ENCODE measurements around the gene ACOT7. TPM values are rescaled to one million over a fixed set of nuclear protein-coding genes. Genes with fewer than 3 reads are reported as not detected.
A peak's percentile ranks its signal among the peaks of the same experiment; 100 is the strongest.

The ACOT7 gene
- total and polyA plus RNA-seq, 2 of the 13 experiments (the other 11 are each of a cell fraction or from before 2014, with no cell fraction given): 33.0 to 55.8 TPM

GRCh38 chr1:6353955-6354658 is 39.5 kb downstream of the ACOT7 start (continued):
- TF ChIP-seq HNF1A (IDR thresholded peaks at IDR 0.05; ENCODE audit: low read depth): no peak
- TF ChIP-seq HNF1A (CRISPR knock-in tag; IDR thresholded peaks at IDR 0.05; ENCODE audit: borderline replicate concordance): peak; percentile 79; the same call in 1 of the 2 replicates
- 0 out of 2 replicates have a peak, but pooled peaks have one; percentile 37 for TF ChIP-seq PCBP1 (IDR thresholded peaks at IDR 0.05; ENCODE audit: borderline replicate concordance, low read depth, low read length)
- peak; percentile 48; the same call in 1 of the 2 replicates for TF ChIP-seq ZSCAN21 (CRISPR knock-in tag; IDR thresholded peaks at IDR 0.05; ENCODE audit: borderline replicate concordance)
- no peak for TF ChIP-seq ZNF776 (CRISPR knock-in tag; IDR thresholded peaks at IDR 0.05)
- TF ChIP-seq ZNF816 (CRISPR knock-in tag; IDR thresholded peaks at IDR 0.05; ENCODE audit: borderline replicate concordance): no peak
- 0 out of 2 replicates have a peak, but pooled peaks have one; percentile 33 for TF ChIP-seq ZBED4 (CRISPR knock-in tag; IDR thresholded peaks at IDR 0.05; ENCODE audit: borderline replicate concordance)
- no peak for TF ChIP-seq TARDBP (CRISPR knock-in tag; IDR thresholded peaks at IDR 0.05)
- no peak for TF ChIP-seq ZNF496 (CRISPR knock-in tag; IDR thresholded peaks at IDR 0.05; ENCODE audit: insufficient replicate concordance)
- no peak for TF ChIP-seq LCORL (IDR thresholded peaks at IDR 0.05)
- TF ChIP-seq LCORL (CRISPR knock-in tag; IDR thresholded peaks at IDR 0.05): peak; percentile 62; the same call in 1 of the 2 replicates
- TF ChIP-seq ZNF772 (CRISPR knock-in tag; IDR thresholded peaks at IDR 0.05): peak; percentile 73; the same call in 1 of the 2 replicates
- no peak for TF ChIP-seq SMAD1 (CRISPR knock-in tag; IDR thresholded peaks at IDR 0.05; ENCODE audit: borderline replicate concordance, low read depth)
- no peak for TF ChIP-seq JARID2 (CRISPR knock-in tag; IDR thresholded peaks at IDR 0.05; ENCODE audit: insufficient replicate concordance)
- TF ChIP-seq ATRX (CRISPR knock-in tag; IDR thresholded peaks at IDR 0.05; ENCODE audit: borderline replicate concordance): no peak
- TF ChIP-seq IRF9 (CRISPR knock-in tag; IDR thresholded peaks at IDR 0.05; ENCODE audit: borderline replicate concordance): 0 out of 2 replicates have a peak, but pooled peaks have one; percentile 36
- no peak for TF ChIP-seq ERF (CRISPR knock-in tag; IDR thresholded peaks at IDR 0.05)
- no peak for TF ChIP-seq SALL2 (CRISPR knock-in tag; IDR thresholded peaks at IDR 0.05)

All from HepG2 (cell line).